ENCODE results near the gene ACTC1.
"Not testable (repeated sequence)": the region's sequence is repeated elsewhere in the genome, so short reads cannot be mapped to it uniquely, and the experiment has no call there.

Gene ACTC1

GRCh38 chr15:34795267-34796081, at the start of gene ACTC1:
Gene ACTC1 (minus strand): TSS chr15:34795549. CDS start chr15:34794808, 741 bp downstream.
- DNase-seq: no peak

- DNase-seq: no peak
Measured at GRCh38 chr15:34841262-34841725, 45.9 kb upstream of the ACTC1 start.

GRCh38 chr15:34838282-34838681, 42.9 kb upstream of the ACTC1 start:
- DNase-seq: no peak

DNA sequence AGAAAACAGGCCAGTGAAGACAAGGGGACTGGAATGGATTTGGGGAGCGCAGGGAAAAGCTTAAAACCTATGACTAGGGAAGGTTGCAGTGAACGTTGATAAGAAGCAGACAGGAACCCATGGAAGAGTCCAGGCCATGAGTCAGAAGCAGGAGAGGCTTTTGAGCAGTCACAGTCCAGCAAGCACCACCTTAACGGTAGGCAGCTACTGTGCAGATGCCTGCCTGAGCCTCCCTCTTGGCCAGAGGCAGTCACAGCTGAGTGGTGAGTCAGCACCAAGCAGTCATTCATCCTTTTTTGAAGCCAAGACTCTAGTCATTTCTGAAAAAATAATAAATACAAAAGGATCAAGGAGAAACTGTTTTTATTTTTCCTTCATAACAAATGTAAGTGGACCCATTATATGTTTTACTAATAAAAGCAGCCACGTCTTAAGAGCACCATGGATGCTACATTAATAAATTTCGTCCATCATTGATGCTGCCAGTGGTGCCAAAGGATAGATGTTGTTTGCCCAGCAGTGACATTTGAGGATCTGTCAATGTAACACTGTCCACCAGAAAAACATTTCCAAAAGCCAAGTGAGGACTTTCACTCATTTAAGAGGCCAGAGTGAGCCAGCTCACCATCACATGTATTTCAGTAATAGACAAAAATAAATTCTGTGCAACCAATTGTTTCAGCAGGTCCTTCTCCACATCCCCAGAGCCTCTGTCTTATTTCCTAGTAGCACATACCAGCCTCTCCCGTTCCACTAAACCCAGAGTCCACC, 42.1 kb upstream of the ACTC1 start:
- no peak for DNase-seq

- DNase-seq: no peak
Measured at GRCh38 chr15:34828145-34828911, 33.0 kb upstream of the ACTC1 start.

GRCh38 chr15:34821831-34822230, 26.5 kb upstream of the ACTC1 start:
- no peak for DNase-seq

GRCh38 chr15:34820110-34820509, 24.8 kb upstream of the ACTC1 start:
- no peak for DNase-seq

- DNase-seq: no peak
Measured at GRCh38 chr15:34818526-34818925, 23.2 kb upstream of the ACTC1 start.

DNA sequence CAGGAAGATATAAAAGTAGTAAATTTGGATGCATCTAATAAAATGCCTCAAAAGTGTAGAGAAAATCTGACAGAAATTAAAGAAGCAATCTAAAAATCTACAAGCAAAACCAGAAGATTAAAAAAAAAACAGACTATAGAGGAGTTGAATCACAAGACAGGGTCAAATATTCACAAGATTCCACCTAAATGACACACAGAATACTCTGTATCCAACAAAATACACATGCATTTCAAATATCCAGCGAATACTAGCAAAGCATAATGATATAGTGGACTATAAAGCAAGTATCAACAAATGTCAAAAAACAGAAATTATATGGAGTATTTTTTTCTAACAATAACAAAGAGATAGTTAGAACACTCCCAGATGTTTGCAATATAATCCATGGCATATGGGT, 20.5 kb upstream of the ACTC1 start:
- no peak for DNase-seq

DNA sequence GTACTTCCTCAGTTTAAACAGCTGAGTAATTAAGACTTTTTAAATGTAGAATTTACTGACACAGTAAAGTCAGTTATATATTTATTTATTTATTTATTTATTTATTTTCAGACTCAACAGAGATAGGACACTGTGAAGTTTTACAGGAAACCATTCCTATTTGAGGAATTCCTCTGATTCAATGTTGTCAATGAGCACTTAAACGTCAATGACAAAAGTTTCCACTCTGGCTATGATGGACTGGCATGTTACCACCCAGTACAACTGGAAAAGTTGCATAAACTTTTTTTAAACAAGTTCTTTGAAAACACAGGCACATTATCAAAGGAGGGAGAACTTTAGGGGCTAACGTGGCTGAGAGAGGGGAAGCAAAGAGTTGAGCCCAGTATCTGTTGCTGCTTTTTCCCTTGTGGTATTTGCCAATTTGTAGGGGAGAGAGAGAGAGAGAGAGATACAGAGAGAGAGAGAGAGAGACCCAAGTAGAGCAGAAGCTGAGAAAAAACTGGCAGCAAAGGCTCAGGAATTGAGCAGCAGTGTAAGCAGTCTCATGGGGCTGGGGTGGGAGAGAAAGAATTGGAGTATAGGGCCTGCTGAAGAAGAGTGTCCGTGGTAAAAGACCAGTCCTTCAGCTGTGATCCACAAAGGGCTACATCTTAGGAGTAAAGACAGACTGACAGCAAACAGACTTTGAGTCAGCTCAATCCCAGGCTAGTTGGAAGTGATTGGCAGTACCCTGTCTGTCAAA, 18.3 kb upstream of the ACTC1 start:
- DNase-seq: no peak

GRCh38 chr15:34812868-34813365, 17.6 kb upstream of the ACTC1 start:
- not testable (repeated sequence) for DNase-seq

DNA sequence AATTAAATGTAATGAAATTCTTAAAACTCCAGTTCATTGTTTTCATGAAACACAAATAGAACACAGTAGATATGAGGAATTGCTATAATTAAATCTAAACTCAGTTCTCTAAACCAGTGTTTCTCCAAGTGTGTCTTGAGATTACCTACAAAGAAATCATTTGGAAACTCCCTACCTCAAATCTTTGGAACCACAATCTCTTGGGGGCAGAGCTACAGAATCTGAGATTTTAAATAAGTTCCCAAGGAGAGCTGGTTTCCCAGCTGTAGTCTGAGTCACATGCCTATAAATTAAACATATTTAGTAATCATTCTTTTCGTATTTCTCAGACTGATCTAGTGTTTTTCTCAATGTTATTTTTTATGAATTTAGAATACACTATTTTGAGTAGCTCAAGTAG, 17.0 kb upstream of the ACTC1 start:
- DNase-seq: no peak

DNA sequence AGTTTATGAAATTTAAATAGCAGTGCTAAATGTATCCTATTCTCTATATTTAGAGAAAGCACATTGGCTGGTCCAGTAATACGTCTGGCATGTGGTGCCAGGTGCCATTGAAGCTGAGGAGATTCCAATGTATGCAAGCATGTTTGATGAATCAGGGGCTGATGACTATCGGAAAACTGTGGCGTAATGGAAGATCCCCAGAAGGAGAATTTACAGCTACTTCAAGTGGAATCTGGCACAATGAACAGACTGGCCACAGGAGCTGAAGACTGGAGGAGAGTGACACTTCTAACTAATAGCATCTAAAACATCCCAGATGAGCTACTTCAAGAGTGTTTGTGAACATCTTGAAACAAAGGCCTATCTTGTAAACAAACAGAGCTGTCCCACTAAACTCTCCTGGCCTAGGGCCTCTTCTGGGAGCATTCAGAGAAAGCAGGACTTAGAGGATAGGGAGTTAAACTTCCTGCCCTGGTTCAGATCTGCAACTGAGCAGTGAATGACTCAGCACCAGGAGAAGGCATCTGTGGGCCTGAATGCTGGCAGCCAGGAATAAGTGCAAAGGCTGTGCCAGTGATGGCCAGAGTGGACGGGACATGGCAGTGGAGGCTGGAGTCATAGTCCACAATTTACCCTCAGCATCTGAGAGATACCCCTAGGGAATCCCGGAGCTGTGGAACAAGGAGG, 15.2 kb upstream of the ACTC1 start:
- DNase-seq: no peak

DNA sequence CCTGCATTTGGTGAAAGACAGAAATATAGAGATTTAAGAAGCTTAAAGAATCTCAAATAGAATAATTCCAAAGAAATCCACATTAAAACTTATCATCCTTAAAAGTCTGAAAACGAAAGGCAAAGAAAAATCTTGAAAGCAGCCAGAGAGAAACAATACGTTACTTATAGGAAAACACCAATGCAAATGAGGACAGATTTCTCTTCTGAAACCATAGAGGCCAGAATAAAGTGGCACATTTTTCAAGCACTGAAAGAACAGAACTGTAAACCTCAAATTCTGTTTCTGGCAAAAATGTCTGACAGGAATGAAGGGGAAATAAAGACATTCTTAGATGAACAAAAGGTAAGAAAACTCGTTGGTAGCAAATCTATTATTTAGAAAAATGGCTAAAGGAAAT, 13.8 kb upstream of the ACTC1 start:
- DNase-seq: no peak

DNA sequence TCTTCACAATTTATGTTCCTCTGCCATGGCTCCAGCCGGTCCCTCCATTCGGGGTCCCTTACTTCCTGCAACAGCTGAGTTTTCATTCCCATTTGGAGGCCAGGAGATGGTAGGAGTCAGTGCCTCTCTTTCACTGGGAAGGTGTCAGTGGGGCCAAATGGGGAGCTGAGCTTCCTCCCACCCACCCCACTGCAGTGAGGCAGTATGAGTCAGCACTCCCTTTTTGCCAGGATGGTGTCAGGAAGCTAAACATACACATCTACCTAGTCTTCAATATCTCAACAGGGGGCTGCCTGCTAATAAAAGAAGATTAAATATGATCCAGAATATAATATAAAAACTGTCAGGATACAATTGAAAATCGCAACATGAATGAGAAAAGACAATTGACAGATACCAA, 12.7 kb upstream of the ACTC1 start:
- no peak for DNase-seq

DNA sequence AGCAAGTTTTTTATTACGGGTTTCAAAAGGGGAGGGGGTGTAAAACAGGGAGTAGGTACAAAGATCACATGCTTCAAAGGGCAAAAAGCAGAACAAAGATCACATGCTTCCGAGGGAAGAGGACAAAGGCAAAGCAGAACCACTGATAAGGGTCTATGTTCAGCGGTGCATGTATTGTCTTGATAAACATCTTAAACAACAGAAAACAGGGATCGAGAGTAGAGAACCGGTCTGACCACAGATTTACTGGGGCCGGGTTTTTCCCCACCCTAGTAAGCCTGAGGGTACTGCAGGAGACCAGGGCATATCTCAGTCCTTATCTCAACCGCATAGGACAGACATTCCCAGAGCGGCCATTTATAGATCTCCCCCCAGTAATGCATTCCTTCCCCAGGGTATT, 11.9 kb upstream of the ACTC1 start:
- DNase-seq: not testable (repeated sequence)

- no peak for DNase-seq
Measured at GRCh38 chr15:34804776-34805175, 9.4 kb upstream of the ACTC1 start.

DNA sequence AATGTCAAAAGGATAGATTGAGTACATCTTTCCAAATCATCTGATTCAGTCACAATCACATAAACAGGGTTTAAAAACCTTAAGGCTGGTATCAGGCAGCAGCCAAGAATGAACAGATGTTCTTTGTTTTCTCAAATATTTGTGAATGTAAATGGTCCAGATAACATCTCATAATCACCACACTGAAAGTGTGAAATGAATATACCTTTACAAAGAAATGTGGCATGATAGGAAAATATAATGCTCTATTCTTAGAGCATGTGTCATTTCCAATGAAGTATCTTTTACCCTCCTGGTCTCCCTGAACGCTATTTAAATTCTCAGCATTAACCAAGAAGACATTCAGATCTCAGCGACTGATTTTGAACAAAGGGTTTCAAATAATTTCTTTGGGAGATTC, 8.8 kb upstream of the ACTC1 start:
- no peak for DNase-seq

DNA sequence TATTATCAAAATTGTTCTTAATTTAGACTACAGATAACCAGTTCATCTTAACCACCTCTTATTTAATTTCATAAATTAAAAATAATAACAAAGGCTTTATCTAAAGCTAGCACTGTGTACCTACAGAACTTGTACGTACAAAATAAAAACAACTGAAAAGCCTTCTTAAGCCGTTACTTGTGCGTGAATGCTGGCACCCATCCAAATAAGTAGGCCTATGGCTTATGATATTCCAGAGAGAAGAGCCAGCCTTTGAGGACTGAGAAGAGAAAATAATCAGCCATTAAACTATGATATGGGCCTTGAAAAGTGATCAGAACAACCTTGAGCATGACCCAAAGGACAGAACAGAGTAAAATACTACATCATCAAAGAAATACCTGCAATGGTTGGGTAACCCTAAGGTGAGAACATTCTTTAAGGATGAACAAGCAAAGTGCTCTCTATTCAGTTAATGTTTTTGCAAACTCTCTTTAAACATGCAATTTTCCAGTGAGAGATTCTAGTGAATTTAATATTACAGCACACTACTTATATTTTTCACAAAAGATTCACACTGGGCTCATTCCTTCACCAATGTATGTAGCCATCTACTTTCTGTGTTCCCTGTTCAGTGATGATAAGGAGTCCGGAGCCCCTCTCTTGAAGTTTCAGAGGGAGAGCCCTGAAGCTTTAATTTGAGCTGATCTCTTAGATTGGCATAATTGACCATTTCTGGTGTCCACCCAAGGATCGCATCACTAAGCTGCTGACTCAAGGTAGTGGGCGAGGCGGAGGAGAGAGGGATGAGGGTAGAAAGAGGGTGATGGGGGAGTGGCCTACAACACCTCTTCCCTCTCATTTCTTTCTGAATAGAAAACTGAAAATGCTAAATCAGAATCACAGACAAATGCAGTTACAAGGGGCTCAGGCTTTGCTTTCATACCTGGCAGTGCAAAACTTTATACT, 7.7 kb upstream of the ACTC1 start:
- DNase-seq: no peak

GRCh38 chr15:34802371-34802770, 7.0 kb upstream of the ACTC1 start:
- no peak for DNase-seq
